OCI-LY1 (cell line): Measurements from ENCODE around the gene SYNDIG1.

Source experiments
- CTCF ChIP-seq: fragments of 200-600 bp; sonication (generic), shearing (Covaris generic); IDR thresholded peaks from 2 replicates; pipeline ENCODE4 v1.5.1; 2017; ENCODE audit warnings: mild to moderate bottlenecking, antibody characterized with exemption, low read length, moderate library complexity, mixed read lengths
- EZH2 ChIP-seq: fragments of 200-600 bp; sonication (generic), shearing (Covaris generic); IDR thresholded peaks from 2 replicates; pipeline ENCODE4 v1.8.0; 2017; ENCODE audit warnings: borderline replicate concordance, mixed run types, mild to moderate bottlenecking, antibody characterized with exemption, low read length, moderate library complexity, mixed read lengths

DNA sequence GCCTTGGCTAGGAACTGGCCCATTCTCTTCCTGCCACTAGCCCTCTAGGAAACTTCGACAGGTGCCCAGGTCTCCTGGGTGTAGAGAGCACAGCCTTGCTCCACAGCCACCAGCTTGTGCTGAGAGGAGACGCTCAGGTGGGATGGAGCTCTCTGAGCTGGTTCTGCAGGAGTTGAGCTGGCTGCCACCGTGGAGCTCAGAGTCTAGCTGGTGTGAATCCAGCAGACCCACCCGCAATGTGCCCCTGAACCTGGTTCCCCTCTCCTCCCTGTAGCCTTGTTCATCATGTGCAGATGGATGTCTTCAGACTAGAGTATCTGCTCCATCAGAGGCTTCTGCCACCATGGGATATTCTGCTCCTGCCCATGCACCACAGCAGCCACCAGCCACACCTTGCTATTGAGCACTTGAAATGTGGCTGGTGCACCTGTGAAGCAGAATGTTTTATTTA, 222.5 kb downstream of the SYNDIG1 start:
- TF ChIP-seq CTCF = no peak
- TF ChIP-seq EZH2 = no peak
